Adipocyte (in vitro differentiated cells): Measurements from ENCODE around the gene F8.

Source experiments
- DNase-seq: peaks from one replicate; pipeline ENCODE4 v3.0.0-alpha.2; 2015; ENCODE audit warnings: low read depth
- H3K27me3 ChIP-seq: replicated peaks from 2 replicates; pipeline ENCODE4 v1.7.0; 2013; ENCODE audit warnings: mild to moderate bottlenecking, low read length, moderate library complexity; ENCODE audit not compliant: control insufficient read depth, insufficient read depth
- H3K36me3 ChIP-seq: 2 replicates; pipeline ENCODE4 v1.7.0; 2013; ENCODE audit warnings: low read length, mild to moderate bottlenecking, moderate library complexity; ENCODE audit not compliant: control insufficient read depth, insufficient read depth, severe bottlenecking
- H3K4me1 ChIP-seq: 2 replicates; pipeline ENCODE4 v1.7.0; 2013; ENCODE audit warnings: mild to moderate bottlenecking, low read length, moderate library complexity; ENCODE audit not compliant: control insufficient read depth, insufficient read depth
- H3K4me3 ChIP-seq: 2 replicates; pipeline ENCODE4 v1.7.0; 2013; ENCODE audit warnings: mild to moderate bottlenecking, low read length, moderate library complexity
- H3K9ac ChIP-seq: 2 replicates; pipeline ENCODE4 v1.7.0; 2013; ENCODE audit warnings: mild to moderate bottlenecking, low read length, moderate library complexity
- H3K9me3 ChIP-seq: 2 replicates; pipeline ENCODE4 v1.7.0; 2013; ENCODE audit warnings: mild to moderate bottlenecking, low read length, moderate library complexity; ENCODE audit not compliant: control insufficient read depth

F8 gene

DNA sequence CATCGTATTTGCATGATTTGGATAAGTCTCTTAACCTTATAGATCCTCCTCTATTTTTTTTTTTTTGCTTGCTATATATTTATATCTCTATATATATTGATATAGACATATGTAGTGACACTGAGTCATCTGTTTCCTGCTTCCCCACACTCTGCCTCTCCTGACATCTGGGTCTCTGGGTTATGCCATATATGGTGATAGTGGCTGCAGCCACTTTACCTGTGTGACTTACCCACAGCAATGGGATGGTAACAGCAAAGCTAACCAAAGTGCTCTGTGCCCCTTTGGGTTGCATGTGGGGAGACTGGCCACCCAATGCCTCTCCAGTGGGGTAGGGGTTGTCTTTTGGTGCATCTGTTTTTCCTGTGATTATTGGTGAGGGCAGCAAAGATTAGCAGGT is 33.9 kb upstream of the F8 start:
- no peaks in the 10 kb centered on the region for H3K9me3 ChIP-seq
- H3K4me3 ChIP-seq, result no peak overlapping the region
- no peak for DNase-seq
- no peaks in the 10 kb centered on the region for H3K27me3 ChIP-seq
- H3K36me3 ChIP-seq, result peaks cover 10% of the 10 kb centered on the region
- peak overlapping the region; percentile 20 for H3K9ac ChIP-seq
- peaks cover 5% of the 10 kb centered on the region for H3K4me1 ChIP-seq

DNA sequence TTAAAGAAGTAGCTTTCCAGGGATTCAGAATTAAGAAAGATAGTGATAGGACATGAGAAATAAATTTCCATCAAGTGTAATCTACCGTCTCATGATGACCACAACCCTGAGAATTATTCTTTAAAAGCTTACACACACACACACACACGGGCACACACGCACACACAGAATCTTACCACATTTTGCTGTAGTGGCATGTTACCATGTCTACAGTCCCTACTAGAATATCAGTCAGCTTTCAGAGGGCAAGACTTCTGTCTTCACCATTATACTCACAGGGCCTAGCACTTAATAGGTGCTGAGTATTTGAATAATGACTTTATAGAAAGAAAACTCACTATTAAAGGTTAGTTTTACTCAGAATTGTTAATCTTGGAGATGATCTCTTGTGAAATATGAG is 33.0 kb upstream of the F8 start:
- Histone ChIP-seq H3K36me3 (peaks cover 10% of the 10 kb centered on the region), H3K4me1 (peaks cover 5% of the 10 kb centered on the region), H3K4me3 (no peak overlapping the region), H3K27me3 (no peaks in the 10 kb centered on the region), H3K9me3 (no peaks in the 10 kb centered on the region), H3K9ac (no peak overlapping the region)
- no peak for DNase-seq

DNA sequence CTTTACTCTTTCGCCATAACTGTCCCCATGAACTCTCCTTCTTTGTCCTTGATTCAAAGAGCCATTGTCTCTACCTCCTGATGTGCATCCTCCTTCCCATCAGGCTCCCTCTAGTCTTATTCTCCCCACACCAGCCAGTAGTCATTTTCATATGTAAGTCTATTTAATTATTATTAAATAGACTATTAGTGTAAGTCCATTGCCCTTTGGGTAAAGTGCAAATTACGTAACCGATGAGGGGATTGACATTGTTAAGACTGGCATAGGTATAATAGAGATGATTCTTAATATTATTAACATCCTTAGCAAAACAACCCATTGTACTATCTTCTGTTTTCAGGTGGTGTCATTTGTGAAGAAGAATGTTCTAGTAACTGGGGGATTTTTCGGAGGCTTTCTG is 31.7 kb upstream of the F8 start:
- H3K9ac ChIP-seq, result no peak overlapping the region
- H3K9me3 ChIP-seq, result no peaks in the 10 kb centered on the region
- DNase-seq, result no peak
- peaks cover 5% of the 10 kb centered on the region for H3K4me1 ChIP-seq
- H3K27me3 ChIP-seq, result no peaks in the 10 kb centered on the region
- no peak overlapping the region for H3K4me3 ChIP-seq
- peaks cover 10% of the 10 kb centered on the region for H3K36me3 ChIP-seq

DNA sequence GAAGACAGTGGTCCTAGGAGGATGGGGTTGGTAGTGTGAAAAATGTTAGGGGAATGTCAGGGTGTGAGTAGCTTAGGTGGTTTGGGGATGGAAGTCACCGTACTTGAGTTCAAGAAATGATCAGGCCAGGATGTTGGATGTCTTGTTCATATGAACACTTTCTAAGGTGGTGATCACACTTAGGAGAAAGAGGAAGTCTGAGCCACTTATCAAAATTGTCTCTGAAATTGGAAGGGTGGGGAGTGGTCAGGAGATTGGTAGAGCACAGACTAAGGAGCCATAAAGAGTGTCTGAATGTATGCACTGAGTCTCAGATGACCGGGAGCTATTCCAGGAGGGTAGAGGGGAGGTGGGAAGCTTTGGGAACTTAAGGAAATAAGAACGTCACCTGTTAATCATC is 31.1 kb upstream of the F8 start:
- DNase-seq, result no peak
- no peaks in the 10 kb centered on the region for H3K9me3 ChIP-seq
- no peaks in the 10 kb centered on the region for H3K27me3 ChIP-seq
- H3K9ac ChIP-seq, result no peak overlapping the region
- no peak overlapping the region for H3K4me3 ChIP-seq
- H3K36me3 ChIP-seq, result peaks cover 10% of the 10 kb centered on the region
- H3K4me1 ChIP-seq, result peaks cover 8% of the 10 kb centered on the region

DNA sequence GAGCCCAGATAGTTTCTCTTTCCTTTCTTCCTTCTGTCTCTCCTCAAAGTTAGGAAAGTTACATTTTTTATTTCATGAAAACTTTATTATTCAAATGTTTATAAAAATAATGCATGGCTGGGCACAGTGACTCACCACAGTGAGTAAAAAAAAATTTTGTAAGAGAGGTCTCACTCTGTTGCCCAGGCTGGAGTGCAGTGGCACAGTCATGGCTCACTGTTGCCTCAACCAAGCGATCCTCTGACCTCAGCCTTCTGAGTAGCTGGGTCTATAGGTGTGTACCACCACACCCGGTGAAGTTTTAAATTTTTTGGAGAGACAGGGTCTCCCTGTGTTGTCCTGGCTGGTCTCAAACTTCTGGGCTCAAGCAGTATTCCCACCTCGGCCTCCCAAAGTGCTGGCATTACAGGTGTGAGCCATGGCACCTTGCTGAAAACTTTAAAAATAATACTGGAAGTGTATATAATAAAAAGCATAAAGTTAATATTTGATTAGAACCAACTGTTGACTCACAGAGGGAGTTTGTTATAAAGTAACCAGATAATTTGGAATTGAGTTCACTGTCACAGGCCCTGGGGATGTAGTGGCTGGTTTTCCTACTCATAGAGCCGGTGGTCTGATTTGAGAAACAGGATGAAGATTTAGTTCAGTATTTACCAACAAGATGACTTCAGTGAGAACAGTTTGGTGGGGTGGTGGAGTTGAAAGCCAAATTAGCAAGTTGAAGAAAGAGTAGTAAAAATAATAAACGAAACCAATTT is 30.4 kb upstream of the F8 start:
- DNase-seq, result no peak
- Histone ChIP-seq H3K4me3 (no peak overlapping the region), H3K9ac (no peak overlapping the region), H3K9me3 (no peaks in the 10 kb centered on the region), H3K4me1 (peaks cover 14% of the 10 kb centered on the region), H3K27me3 (no peaks in the 10 kb centered on the region), H3K36me3 (peaks cover 15% of the 10 kb centered on the region)

DNA sequence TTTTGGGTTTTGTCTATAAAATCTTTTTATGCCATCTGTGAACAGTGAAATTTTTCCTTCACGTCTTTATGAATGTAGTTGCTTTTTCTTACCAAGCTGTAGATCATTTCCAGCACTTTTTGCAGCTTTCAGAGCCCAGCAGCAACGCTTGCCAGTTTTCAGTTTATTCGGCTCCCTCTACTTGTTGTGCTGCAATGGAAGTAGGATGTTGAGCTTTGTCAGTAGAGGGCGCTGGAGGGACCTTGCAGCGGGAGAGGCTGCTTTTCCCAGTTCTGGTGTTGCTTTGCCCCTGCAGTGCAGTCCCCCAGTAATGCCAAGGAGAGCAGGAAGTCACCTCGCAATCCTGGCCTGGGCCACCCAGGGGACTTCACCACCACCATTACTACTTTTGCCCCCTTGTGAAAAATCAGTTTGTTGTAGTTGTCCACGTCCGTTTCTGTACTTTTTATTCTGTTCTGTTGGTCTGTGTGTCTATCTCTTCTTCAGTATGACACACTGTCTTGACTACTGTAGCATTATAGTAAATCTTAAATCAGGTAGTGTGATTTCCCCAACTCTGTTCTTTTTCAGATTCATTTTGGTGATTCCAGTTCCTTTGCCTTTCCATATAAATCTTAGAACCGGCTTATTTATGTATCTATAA is 26.6 kb upstream of the F8 start:
- peak overlapping the region; percentile 34 for H3K4me3 ChIP-seq
- peak; percentile 57 for DNase-seq

DNA sequence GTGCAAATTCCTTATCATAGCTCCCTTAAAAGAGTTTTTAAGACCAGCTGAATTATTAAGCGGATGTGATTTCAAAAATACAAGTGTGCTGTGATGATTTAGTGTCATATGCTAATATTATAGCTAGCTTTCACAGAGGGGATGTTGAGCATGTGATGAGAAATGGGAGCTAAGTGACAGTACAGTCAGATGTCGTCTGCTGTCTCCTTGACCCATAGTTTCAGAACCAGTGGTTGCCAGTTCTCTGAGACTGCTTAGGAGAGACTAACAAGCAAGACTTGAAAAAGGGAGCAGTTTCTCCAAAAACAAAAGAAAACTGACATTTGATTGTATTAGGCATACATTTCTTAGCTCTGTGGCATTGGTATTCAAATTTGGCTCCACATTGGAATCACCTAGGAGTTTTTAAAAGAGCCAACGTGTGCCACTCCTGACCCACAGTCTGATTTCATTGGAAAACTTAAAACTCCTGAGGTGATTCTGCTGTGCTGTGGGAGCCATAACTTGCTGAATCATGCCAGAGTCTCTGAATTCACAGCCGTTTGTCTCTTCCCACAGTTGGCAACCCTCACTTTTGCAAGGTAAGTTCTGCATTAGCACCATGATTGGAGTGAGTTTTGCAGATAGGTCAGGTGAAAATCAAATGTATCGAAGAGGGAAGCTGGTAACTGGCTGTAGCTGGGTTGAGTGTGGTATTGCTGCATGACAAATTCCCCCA is 24.4 kb upstream of the F8 start:
- no peaks in the 10 kb centered on the region for H3K27me3 ChIP-seq
- H3K4me1 ChIP-seq, result peaks cover 9% of the 10 kb centered on the region
- H3K9me3 ChIP-seq, result no peaks in the 10 kb centered on the region
- no peak for DNase-seq
- peaks cover 24% of the 10 kb centered on the region for H3K36me3 ChIP-seq
- no peak overlapping the region for H3K4me3 ChIP-seq
- no peak overlapping the region for H3K9ac ChIP-seq

More for the DNA sequence above, 26.6 kb upstream of the F8 start:
- Histone ChIP-seq H3K4me1 (peaks cover 9% of the 10 kb centered on the region), H3K9me3 (no peaks in the 10 kb centered on the region), H3K9ac (no peak overlapping the region), H3K36me3 (peaks cover 25% of the 10 kb centered on the region), H3K27me3 (no peaks in the 10 kb centered on the region)

DNA sequence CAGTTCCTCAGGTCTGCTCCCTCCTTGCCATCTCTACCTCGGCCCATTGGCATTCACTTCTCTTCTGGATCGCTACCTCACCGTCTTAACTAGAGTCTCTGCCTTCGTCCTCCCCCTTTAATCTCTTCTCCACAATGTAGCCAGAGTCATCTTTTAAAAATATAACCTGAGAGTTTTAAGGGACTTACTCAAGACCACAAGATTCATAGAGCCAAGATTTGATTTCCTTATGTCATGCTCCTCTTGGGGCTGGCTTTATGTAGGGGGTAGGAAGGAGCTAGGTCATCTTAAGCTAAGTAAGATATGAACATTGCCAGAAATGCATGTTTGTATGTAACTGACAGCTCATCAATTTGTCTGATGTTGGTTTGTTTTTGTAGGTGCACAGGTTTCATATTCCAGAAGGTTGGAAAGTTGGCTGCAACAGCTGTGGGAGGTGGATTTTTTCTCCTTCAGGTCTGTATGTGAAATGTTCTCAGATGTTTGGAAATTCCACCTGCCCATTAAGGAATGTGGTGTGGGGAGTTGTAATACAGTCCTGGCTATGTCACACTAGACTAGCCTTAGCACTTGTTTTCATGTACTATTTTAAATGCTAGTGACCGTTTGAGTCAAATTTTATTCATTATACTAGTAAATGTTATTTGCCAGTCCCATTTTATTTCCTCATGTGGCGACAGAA is 23.7 kb upstream of the F8 start:
- Histone ChIP-seq H3K4me1 (peaks cover 9% of the 10 kb centered on the region), H3K4me3 (no peak overlapping the region), H3K9me3 (no peaks in the 10 kb centered on the region), H3K9ac (no peak overlapping the region), H3K36me3 (peaks cover 19% of the 10 kb centered on the region), H3K27me3 (no peaks in the 10 kb centered on the region)
- no peak for DNase-seq

DNA sequence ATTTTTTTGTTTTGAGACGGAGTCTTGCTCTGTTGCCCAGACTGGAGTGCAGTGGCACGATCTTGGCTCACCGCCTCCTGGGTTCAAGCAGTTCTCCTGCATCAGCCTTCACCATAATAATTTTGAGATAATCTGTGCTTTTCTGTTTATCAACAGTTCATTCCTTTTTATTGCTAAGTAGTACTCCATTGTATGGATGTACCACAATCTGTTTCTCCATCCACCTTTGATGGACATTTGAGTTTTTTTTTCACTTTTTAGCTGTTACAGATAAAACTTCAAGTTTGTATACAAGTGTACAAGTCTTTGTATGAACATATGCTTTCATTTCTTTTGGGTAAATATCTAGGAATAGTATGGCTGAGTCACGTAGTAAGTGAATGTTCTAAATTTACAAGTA is 13.2 kb upstream of the F8 start:
- Histone ChIP-seq H3K9ac (no peak overlapping the region), H3K36me3 (peaks cover 9% of the 10 kb centered on the region), H3K27me3 (no peaks in the 10 kb centered on the region), H3K4me3 (no peak overlapping the region), H3K9me3 (peaks cover 10% of the 10 kb centered on the region), H3K4me1 (no peaks in the 10 kb centered on the region)
- no peak for DNase-seq

DNA sequence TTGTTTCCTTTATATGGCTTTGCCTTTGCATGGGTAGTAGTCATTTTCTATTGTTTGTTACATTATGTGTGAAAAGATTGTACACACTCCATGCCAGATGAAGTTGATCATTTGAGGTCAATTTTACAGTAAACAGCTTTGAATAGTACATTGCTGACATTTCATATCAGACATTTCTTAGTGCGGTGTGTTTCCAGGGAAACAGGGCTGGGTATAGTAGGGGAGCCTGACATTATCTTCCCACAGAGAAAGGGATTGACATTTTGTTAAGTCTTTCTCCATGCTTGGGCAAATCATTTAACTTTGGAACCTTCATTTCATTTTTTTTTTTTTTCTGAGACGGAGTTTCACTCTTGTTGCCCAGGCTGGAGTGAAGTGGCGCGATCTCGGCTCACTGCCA is 9.1 kb upstream of the F8 start:
- DNase-seq, result no peak
- Histone ChIP-seq H3K4me3 (no peak overlapping the region), H3K27me3 (no peaks in the 10 kb centered on the region), H3K9me3 (peaks cover 8% of the 10 kb centered on the region), H3K36me3 (peaks cover 9% of the 10 kb centered on the region), H3K9ac (no peak overlapping the region), H3K4me1 (peaks cover 12% of the 10 kb centered on the region)

DNA sequence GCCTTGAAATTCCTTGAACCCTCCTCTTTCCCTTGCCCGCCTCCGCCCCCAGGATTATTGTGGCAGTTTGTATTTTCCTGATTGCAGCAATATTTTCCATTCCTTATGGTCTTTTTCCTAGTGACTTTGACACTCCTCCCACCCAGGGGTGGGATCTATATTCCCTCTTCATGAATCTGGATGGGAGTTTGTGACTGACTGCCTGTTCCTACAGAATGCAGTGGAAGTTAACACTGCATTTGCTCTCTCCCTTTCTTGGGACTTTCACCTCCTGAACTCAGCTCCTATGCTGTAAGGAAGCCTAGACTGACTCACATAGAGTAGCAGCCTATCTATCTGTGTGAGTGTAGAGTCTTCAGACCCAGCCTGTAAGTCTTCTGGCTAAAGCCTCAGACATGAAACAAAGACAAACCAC is 6.4 kb upstream of the F8 start:
- DNase-seq, result peak; percentile 18
- no peaks in the 10 kb centered on the region for H3K36me3 ChIP-seq
- no peak overlapping the region for H3K9ac ChIP-seq
- no peaks in the 10 kb centered on the region for H3K9me3 ChIP-seq
- H3K4me1 ChIP-seq, result peaks cover 12% of the 10 kb centered on the region
- no peaks in the 10 kb centered on the region for H3K27me3 ChIP-seq
- no peak overlapping the region for H3K4me3 ChIP-seq
